Suprapubic skin (tissue), 4 donors: Measurements from ENCODE around the gene MYH8. TPM values are rescaled to one million over a fixed set of nuclear protein-coding genes. Genes with fewer than 3 reads are reported as not detected.

Experiments
- DNase-seq, 2 donors: peaks; one replicate each; pipeline ENCODE4 v3.0.0-alpha.2; 2019; ENCODE audit warnings: low spot score in 2 of 2
- H3K27ac ChIP-seq: fragments of 200-600 bp; sonication (generic); one replicate; pipeline ENCODE4 v1.5.1; 2019
- H3K27me3 ChIP-seq: fragments of 200-600 bp; sonication (generic); one replicate; pipeline ENCODE4 v1.5.1; 2019
- H3K36me3 ChIP-seq: fragments of 200-600 bp; sonication (generic); one replicate; pipeline ENCODE4 v1.5.1; 2019
- H3K4me1 ChIP-seq: fragments of 200-600 bp; sonication (generic); one replicate; pipeline ENCODE4 v1.5.1; 2019
- H3K4me3 ChIP-seq: fragments of 200-600 bp; sonication (generic); one replicate; pipeline ENCODE4 v1.5.1; 2019; ENCODE audit warnings: mild to moderate bottlenecking
- H3K9me3 ChIP-seq: fragments of 200-600 bp; sonication (generic); one replicate; pipeline ENCODE4 v1.5.1; 2019
- EP300 ChIP-seq: sonication (generic); formaldehyde crosslinking; IDR thresholded peaks from one replicate; pipeline ENCODE4 v1.6.1; 2017; ENCODE audit warnings: antibody characterized with exemption
- POLR2A ChIP-seq, 2 donors: fragments of 450-650 bp; IDR thresholded peaks; one replicate each; pipeline ENCODE4 v1.6.1; 2017; ENCODE audit warnings: antibody characterized with exemption in 2 of 2, mild to moderate bottlenecking in 2 of 2, moderate library complexity in 2 of 2
- POLR2AphosphoS5 ChIP-seq, 3 donors: sonication (generic); formaldehyde crosslinking; IDR thresholded peaks; one replicate each; pipeline ENCODE4 v1.6.1; 2017; ENCODE audit warnings: antibody characterized with exemption in 3 of 3
- WGBS: methylation state at CpG from one replicate; pipeline ENCODE4 v1.1.5; 2018; 5-methylcytosine and 5-hydroxymethylcytosine counted together
- total RNA-seq, 4 donors: library from RNA; depleted of rRNA; stranded (reverse); fragments of >200 nt; gene quantifications; one replicate each; pipeline ENCODE4 v1.1.0, GENCODE V29; 2016
- TF ChIP-seq, protein P1 (sequence below), 2 donors: fragments of 200-600 bp in 1 of 2; fragments of 450-650 bp in 1 of 2; sonication (generic) in 1 of 2; IDR thresholded peaks; one replicate each; pipeline ENCODE4 v1.5.1; 2016 to 2019; ENCODE audit warnings: antibody characterized with exemption in 2 of 2, mild to moderate bottlenecking in 1 of 2, moderate library complexity in 1 of 2

MYH8 gene
- total RNA-seq, 4 donors from 2014 or later: not detected

GRCh38 chr17:10368561-10368960, 53.2 kb downstream of the MYH8 start:
- Histone ChIP-seq H3K4me3 (no peak overlapping the region), H3K27me3 (no peaks in the 10 kb centered on the region), H3K27ac (no peak overlapping the region), H3K9me3 (no peaks in the 10 kb centered on the region), H3K36me3 (no peaks in the 10 kb centered on the region), H3K4me1 (no peaks in the 10 kb centered on the region)
- TF ChIP-seq, protein P1, sequence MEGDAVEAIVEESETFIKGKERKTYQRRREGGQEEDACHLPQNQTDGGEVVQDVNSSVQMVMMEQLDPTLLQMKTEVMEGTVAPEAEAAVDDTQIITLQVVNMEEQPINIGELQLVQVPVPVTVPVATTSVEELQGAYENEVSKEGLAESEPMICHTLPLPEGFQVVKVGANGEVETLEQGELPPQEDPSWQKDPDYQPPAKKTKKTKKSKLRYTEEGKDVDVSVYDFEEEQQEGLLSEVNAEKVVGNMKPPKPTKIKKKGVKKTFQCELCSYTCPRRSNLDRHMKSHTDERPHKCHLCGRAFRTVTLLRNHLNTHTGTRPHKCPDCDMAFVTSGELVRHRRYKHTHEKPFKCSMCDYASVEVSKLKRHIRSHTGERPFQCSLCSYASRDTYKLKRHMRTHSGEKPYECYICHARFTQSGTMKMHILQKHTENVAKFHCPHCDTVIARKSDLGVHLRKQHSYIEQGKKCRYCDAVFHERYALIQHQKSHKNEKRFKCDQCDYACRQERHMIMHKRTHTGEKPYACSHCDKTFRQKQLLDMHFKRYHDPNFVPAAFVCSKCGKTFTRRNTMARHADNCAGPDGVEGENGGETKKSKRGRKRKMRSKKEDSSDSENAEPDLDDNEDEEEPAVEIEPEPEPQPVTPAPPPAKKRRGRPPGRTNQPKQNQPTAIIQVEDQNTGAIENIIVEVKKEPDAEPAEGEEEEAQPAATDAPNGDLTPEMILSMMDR (IDR thresholded peaks at IDR 0.05): no peak
- TF ChIP-seq POLR2A (IDR thresholded peaks at IDR 0.05) (no peak), EP300 (no peak), POLR2AphosphoS5 (IDR thresholded peaks at IDR 0.05) (no peak)
- WGBS: 79% methylated on average over 3 of the region's 3 CpGs
- DNase-seq: no peak

DNA sequence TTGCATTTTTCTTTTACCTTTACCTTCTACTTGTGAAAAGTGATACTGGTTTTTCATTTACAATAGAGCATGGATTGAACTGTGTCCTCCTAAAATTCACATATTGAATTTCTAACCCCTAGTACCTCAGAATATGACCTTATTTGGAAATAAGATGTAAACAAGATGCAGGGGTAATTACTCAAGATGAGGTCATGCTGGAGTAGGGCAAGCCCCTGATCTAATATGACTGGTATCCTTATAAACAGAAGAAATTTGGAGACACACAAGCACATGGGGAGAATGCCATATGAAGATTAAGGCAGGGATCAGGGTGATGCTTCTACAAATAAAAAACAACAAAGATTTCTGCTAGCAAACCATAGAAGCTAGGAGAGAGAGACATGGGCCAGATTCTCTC, 61.2 kb downstream of the MYH8 start:
- Histone ChIP-seq H3K4me1 (no peaks in the 10 kb centered on the region), H3K4me3 (no peak overlapping the region), H3K9me3 (no peaks in the 10 kb centered on the region), H3K36me3 (no peaks in the 10 kb centered on the region), H3K27me3 (no peaks in the 10 kb centered on the region), H3K27ac (no peak overlapping the region)
- TF ChIP-seq POLR2A (IDR thresholded peaks at IDR 0.05) (no peak), EP300 (no peak), POLR2AphosphoS5 (IDR thresholded peaks at IDR 0.05) (no peak)
- TF ChIP-seq, protein P1 (IDR thresholded peaks at IDR 0.05): no peak
- DNase-seq: no peak

- no peak overlapping the region for H3K27ac ChIP-seq
- H3K27me3 ChIP-seq: no peaks in the 10 kb centered on the region
- no peaks in the 10 kb centered on the region for H3K9me3 ChIP-seq
- H3K36me3 ChIP-seq: no peaks in the 10 kb centered on the region
- no peaks in the 10 kb centered on the region for H3K4me1 ChIP-seq
- 30% methylated on average over 4 of the region's 4 CpGs for WGBS
- no peak overlapping the region for H3K4me3 ChIP-seq
- no peak for DNase-seq
- TF ChIP-seq POLR2AphosphoS5 (IDR thresholded peaks at IDR 0.05): no peak
- TF ChIP-seq POLR2A (IDR thresholded peaks at IDR 0.05): no peak
- TF ChIP-seq, protein P1 (IDR thresholded peaks at IDR 0.05): no peak
- TF ChIP-seq EP300: no peak
Observed at GRCh38 chr17:10357768-10358167, 64.0 kb downstream of the MYH8 start.

- Histone ChIP-seq H3K4me1 (no peaks in the 10 kb centered on the region), H3K27ac (no peak overlapping the region), H3K27me3 (no peaks in the 10 kb centered on the region), H3K36me3 (no peaks in the 10 kb centered on the region), H3K9me3 (no peaks in the 10 kb centered on the region), H3K4me3 (no peak overlapping the region)
- no peak for DNase-seq
- TF ChIP-seq POLR2A (IDR thresholded peaks at IDR 0.05) (no peak), EP300 (no peak), POLR2AphosphoS5 (IDR thresholded peaks at IDR 0.05) (no peak)
- TF ChIP-seq, protein P1 (IDR thresholded peaks at IDR 0.05): no peak
- WGBS: 80% methylated on average over 9 of the region's 9 CpGs
Observed at GRCh38 chr17:10354651-10355050, 67.1 kb downstream of the MYH8 start.

GRCh38 chr17:10352893-10353292, 68.9 kb downstream of the MYH8 start:
- H3K36me3 ChIP-seq: no peaks in the 10 kb centered on the region
- no peak for TF ChIP-seq POLR2A (IDR thresholded peaks at IDR 0.05)
- no peak for TF ChIP-seq POLR2AphosphoS5 (IDR thresholded peaks at IDR 0.05)
- TF ChIP-seq, protein P1 (IDR thresholded peaks at IDR 0.05): no peak
- TF ChIP-seq EP300: no peak
- no peak overlapping the region for H3K4me3 ChIP-seq
- no peaks in the 10 kb centered on the region for H3K9me3 ChIP-seq
- DNase-seq: no peak
- no peak overlapping the region for H3K27ac ChIP-seq
- no peaks in the 10 kb centered on the region for H3K4me1 ChIP-seq
- H3K27me3 ChIP-seq: no peaks in the 10 kb centered on the region
